ENCODE results near the gene TDRD1.

- no peak for TF ChIP-seq CTCF (IDR thresholded peaks at IDR 0.05)
- TF ChIP-seq EZH2 (IDR thresholded peaks at IDR 0.05; ENCODE audit: borderline replicate concordance, insufficient read depth, low read depth, low read length, poor library complexity, severe bottlenecking) = no peak
Observed at GRCh38 chr10:114223066-114223465, 43.9 kb downstream of the TDRD1 start.

Data from B cell (primary cell).